ENCODE measurements around the gene CLCN1.
A peak's percentile ranks its signal among the peaks of the same experiment; 100 is the strongest.
"Not testable (repeated sequence)": the region's sequence is repeated elsewhere in the genome, so short reads cannot be mapped to it uniquely, and the experiment has no call there.

Gene CLCN1

DNA sequence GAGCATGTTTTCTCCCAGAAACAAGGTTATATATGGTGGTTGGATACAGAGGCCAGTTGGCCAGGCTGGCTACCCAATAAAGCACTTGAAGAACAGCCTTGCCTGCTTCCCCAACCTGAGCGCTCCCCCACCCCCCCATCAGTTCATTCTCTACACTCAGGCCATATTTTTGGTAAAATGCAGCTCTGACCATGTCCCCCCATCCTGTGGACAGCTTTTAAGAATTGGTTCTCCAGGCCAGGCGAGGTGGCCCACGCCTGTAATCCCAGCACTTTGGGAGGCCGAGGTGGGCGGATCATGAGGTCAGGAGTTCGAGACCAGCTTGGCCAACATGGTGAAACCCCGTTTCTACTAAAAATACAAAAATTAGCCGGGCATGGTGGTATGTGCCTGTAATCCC lies 76.5 kb downstream of the CLCN1 start:
- not testable (repeated sequence) for H3K27me3 ChIP-seq (ENCODE audit: insufficient read depth, low read length); H3K79me2 ChIP-seq (ENCODE audit: control insufficient read depth, insufficient read depth, low read length, unreplicated experiment); H3K4me3 ChIP-seq (ENCODE audit: low read depth, low read length); H2AFZ ChIP-seq (ENCODE audit: low read length, unreplicated experiment)
- H3K4me1 ChIP-seq (ENCODE audit: control insufficient read depth, insufficient read depth, low read length, unreplicated experiment), result peaks cover 48% of the 10 kb centered on the region
- peaks cover 16% of the 10 kb centered on the region; the same call in 1 of the 2 replicates for H3K36me3 ChIP-seq (ENCODE audit: insufficient read depth, low read length)
- peak overlapping the region; percentile 84 for H3K27ac ChIP-seq (ENCODE audit: low read depth, low read length)

DNA sequence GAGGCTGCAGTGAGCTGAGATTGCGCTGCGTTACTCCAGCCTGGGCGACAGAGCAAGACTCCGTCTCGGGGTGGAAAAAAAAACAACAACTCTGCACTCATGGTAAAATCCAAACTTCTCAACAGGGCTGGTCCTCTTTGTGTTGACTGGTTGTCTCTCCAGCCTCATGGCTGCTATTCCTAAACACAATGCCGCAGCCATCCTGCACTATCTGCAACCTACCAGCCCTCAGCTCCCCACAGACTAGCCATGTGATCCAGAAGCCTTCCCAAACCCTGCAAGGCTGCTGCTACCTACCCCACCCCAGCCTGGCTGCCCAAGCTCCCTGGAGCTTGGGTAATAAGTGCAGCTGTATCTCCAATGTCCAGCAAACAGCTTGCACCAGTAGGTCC lies 77.0 kb downstream of the CLCN1 start:
- Histone ChIP-seq H3K36me3 (ENCODE audit: insufficient read depth, low read length) (peaks cover 16% of the 10 kb centered on the region; the same call in 1 of the 2 replicates), H3K4me1 (ENCODE audit: control insufficient read depth, insufficient read depth, low read length, unreplicated experiment) (peaks cover 48% of the 10 kb centered on the region), H3K4me3 (ENCODE audit: low read depth, low read length) (no peak overlapping the region), H2AFZ (ENCODE audit: low read length, unreplicated experiment) (no peak overlapping the region), H3K79me2 (ENCODE audit: control insufficient read depth, insufficient read depth, low read length, unreplicated experiment) (peaks cover 2% of the 10 kb centered on the region), H3K27ac (ENCODE audit: low read depth, low read length) (no peak overlapping the region), H3K27me3 (ENCODE audit: insufficient read depth, low read length) (no peaks in the 10 kb centered on the region)

DNA sequence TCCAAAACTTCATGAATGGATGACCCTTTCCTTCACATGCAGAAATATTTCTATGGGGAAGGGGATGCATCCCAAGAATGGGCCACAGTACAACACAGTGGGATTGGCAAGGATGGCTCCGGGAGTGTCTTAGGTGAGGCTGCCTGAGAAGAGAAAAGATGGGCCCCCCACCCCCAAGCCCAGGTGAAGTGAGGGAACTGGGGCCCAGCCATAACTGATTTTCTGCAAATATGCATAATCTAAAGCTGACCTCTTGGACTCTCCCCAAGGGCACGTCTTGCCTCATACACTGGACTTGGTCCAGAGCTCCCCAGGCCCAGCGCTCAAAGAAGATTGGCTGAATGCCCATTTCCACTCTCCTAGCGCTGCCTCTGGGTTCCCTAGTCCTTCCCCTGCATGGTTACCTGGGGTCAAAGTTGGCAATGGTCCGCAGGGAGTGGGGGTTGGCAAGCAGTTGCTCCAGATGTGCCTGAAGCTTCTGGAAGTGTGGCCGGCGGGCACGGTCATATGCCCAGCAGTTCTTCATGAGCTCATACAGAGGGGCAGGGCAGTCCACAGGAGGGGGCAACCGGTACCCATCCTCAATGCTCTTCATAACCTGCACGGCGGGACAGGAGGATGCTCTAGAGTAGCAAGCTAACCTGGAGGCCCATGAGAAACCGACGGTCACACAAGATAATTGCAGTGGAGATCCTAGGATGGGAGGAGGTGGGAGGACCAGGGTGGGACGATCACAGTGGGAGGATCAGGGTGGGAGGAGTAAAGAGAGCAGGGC lies 77.5 kb downstream of the CLCN1 start:
- no peak overlapping the region for H3K27ac ChIP-seq (ENCODE audit: low read depth, low read length)
- no peak overlapping the region for H3K4me3 ChIP-seq (ENCODE audit: low read depth, low read length)
- no peak overlapping the region for H2AFZ ChIP-seq (ENCODE audit: low read length, unreplicated experiment)
- no peaks in the 10 kb centered on the region for H3K27me3 ChIP-seq (ENCODE audit: insufficient read depth, low read length)
- peaks cover 16% of the 10 kb centered on the region; the same call in 1 of the 2 replicates for H3K36me3 ChIP-seq (ENCODE audit: insufficient read depth, low read length)
- peaks cover 48% of the 10 kb centered on the region for H3K4me1 ChIP-seq (ENCODE audit: control insufficient read depth, insufficient read depth, low read length, unreplicated experiment)
- H3K79me2 ChIP-seq (ENCODE audit: control insufficient read depth, insufficient read depth, low read length, unreplicated experiment), result no peaks in the 10 kb centered on the region

DNA sequence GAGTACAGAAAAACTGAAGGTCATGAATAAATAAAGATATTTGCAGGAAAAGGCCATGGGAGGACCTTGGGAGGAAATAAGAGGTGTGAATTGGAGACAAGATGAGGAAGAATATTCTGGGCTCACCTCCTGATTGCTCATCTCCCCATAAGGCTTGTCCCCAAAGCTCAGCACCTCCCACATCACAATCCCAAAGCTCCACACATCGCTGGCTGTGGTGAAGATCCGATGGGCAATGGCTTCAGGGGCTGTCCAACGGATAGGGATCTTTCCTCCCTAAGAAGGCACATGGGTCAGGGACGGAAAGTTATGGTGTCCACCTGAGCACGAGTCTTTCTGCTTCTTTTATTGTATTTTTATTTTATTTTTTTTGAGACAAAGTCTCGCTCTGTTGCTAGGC lies 78.2 kb downstream of the CLCN1 start:
- H3K79me2 ChIP-seq (ENCODE audit: control insufficient read depth, insufficient read depth, low read length, unreplicated experiment), result no peaks in the 10 kb centered on the region
- H2AFZ ChIP-seq (ENCODE audit: low read length, unreplicated experiment), result no peak overlapping the region
- no peak overlapping the region for H3K27ac ChIP-seq (ENCODE audit: low read depth, low read length)
- H3K4me1 ChIP-seq (ENCODE audit: control insufficient read depth, insufficient read depth, low read length, unreplicated experiment), result peaks cover 45% of the 10 kb centered on the region
- H3K4me3 ChIP-seq (ENCODE audit: low read depth, low read length), result no peak overlapping the region
- H3K27me3 ChIP-seq (ENCODE audit: insufficient read depth, low read length), result no peaks in the 10 kb centered on the region
- H3K36me3 ChIP-seq (ENCODE audit: insufficient read depth, low read length), result peaks cover 13% of the 10 kb centered on the region; the same call in 1 of the 2 replicates

DNA sequence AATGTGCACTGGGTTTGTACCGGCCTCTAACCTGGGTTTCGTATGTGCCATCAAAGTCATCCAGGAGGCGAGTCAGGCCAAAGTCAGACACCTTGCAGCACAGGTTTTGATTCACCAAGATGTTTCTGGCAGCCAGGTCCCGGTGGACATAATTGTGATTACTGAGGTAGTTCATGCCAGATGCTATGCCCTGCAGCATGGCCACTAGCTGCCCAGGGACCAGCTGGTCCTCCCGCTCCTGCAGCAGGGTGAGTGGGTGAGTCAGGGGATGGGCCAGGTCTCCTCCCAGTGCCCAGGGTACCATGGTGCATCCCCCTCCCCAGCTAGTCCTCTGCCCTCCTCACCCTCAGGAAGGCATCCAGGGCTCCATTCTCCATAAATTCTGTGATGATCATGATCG lies 78.9 kb downstream of the CLCN1 start:
- no peaks in the 10 kb centered on the region for H3K27me3 ChIP-seq (ENCODE audit: insufficient read depth, low read length)
- H3K36me3 ChIP-seq (ENCODE audit: insufficient read depth, low read length), result peaks cover 9% of the 10 kb centered on the region; the same call in 1 of the 2 replicates
- H3K27ac ChIP-seq (ENCODE audit: low read depth, low read length), result no peak overlapping the region
- H2AFZ ChIP-seq (ENCODE audit: low read length, unreplicated experiment), result no peak overlapping the region
- H3K79me2 ChIP-seq (ENCODE audit: control insufficient read depth, insufficient read depth, low read length, unreplicated experiment), result no peaks in the 10 kb centered on the region
- H3K4me1 ChIP-seq (ENCODE audit: control insufficient read depth, insufficient read depth, low read length, unreplicated experiment), result peaks cover 38% of the 10 kb centered on the region
- H3K4me3 ChIP-seq (ENCODE audit: low read depth, low read length), result no peak overlapping the region

DNA sequence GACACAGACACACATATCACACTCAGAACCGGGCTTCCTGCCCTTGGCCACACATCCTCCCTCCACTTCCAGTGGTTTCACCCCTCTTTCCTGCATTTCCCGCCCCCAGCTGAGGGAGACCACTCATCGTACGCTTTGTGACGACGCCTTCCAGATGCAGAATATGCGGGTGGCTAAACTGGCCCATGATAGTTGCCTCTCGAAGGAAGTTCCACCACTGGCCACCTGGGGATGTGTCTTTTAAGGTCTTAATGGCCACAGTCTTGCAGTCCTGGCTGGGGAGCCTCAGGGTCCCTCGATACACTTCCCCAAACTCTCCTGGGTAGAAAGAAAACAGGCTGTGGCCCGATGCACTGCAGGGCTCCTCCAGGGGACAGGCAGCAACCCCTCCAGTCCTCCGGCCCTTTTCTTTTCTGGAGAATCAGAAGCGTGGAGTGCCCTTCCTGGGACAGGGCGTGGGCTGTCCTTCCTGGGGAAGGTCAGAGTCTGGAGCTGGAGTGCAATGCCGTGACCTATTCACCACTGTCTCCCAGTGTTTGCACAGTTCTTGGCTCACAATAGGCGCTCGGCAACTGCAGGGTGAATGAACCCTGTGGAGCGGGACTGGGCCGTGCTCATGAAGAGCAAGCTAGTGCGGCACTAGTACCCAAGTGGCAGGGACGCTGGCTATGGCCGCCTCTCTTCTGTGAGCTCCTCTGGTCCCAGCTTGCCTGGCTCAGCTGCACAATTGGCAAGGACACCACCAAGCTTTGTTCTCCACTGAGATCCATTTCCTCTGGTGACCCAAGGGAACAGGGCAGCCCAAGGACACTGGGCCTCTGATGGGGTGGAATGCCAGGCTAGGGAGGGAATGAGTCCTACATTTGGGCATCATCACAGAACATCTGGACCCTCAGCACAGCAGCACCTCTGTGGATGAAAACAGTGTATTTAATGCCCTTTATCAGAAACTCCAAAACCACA lies 79.6 kb downstream of the CLCN1 start:
- peaks cover 8% of the 10 kb centered on the region; the same call in 1 of the 2 replicates for H3K36me3 ChIP-seq (ENCODE audit: insufficient read depth, low read length)
- no peak overlapping the region for H3K4me3 ChIP-seq (ENCODE audit: low read depth, low read length)
- no peaks in the 10 kb centered on the region for H3K27me3 ChIP-seq (ENCODE audit: insufficient read depth, low read length)
- no peaks in the 10 kb centered on the region for H3K79me2 ChIP-seq (ENCODE audit: control insufficient read depth, insufficient read depth, low read length, unreplicated experiment)
- peaks cover 31% of the 10 kb centered on the region for H3K4me1 ChIP-seq (ENCODE audit: control insufficient read depth, insufficient read depth, low read length, unreplicated experiment)
- H2AFZ ChIP-seq (ENCODE audit: low read length, unreplicated experiment), result no peak overlapping the region
- H3K27ac ChIP-seq (ENCODE audit: low read depth, low read length), result no peak overlapping the region

DNA sequence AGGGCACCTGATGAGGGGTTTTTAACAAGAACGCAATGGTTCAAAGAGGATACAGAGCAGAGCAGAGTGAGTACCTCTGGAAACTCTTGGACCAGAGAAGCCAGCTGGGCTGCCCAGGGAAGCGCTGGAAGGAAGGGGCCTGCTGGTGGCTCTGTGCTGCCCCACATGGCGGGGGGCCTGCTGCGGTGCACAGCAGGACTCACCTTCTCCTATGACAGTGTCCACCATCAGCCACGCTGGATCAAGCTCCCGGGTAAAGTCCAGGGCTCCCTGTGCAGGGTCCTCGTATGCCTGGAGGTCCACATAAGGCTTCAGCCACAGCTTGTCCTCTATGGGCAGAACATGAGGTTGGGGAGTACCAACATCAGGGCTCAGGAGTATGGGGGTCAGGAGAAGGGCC lies 80.3 kb downstream of the CLCN1 start:
- H3K79me2 ChIP-seq (ENCODE audit: control insufficient read depth, insufficient read depth, low read length, unreplicated experiment), result no peaks in the 10 kb centered on the region
- no peak overlapping the region for H2AFZ ChIP-seq (ENCODE audit: low read length, unreplicated experiment)
- H3K4me1 ChIP-seq (ENCODE audit: control insufficient read depth, insufficient read depth, low read length, unreplicated experiment), result peaks cover 24% of the 10 kb centered on the region
- H3K27ac ChIP-seq (ENCODE audit: low read depth, low read length), result no peak overlapping the region
- no peaks in the 10 kb centered on the region for H3K27me3 ChIP-seq (ENCODE audit: insufficient read depth, low read length)
- H3K4me3 ChIP-seq (ENCODE audit: low read depth, low read length), result no peak overlapping the region
- H3K36me3 ChIP-seq (ENCODE audit: insufficient read depth, low read length), result peaks cover 3% of the 10 kb centered on the region; the same call in 1 of the 2 replicates

DNA sequence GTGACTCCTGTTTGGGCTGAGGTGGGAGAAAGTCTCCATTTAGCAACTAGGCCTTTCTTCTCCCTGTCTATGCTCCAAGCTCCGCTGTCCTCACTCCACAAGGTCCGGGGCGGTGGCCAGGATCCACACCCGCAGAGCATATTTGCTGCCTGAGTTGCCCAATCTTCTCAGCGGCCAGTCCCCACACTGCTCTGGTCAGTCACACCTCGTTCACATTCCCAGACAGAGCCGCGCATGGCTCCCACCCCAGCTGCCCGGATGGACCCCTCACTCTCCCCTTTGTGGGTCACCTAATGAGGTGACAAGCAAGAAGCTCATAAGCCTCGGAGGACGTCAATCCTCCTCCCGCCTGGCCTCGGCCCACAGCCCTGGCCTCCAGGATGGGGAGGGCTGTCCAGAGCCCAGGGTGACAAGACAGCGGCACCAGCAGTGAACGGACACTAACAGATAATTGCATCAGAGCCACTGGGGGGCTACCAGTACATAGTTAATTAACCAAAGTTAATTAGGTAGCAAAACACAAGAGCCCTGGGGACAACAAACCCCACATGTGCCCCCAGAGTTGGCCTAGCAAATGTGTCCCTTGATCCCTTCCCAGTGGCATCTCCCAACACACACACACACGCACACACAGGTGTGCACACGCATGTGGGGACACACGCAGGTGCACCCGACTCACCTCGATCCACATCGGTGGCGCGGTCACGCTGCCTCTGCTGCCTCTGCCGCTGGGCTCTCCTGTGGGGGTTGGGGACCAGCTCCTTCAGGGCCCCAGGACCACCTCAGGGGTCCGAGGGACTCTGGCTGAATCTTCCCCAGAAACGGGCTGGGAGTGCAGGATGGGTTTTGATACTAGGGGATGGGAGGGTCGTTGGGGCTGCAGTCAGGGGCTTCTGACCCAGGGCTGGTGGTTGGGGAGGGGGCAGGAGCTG lies 81.0 kb downstream of the CLCN1 start:
- Histone ChIP-seq H3K79me2 (ENCODE audit: control insufficient read depth, insufficient read depth, low read length, unreplicated experiment) (no peaks in the 10 kb centered on the region), H2AFZ (ENCODE audit: low read length, unreplicated experiment) (no peak overlapping the region), H3K36me3 (ENCODE audit: insufficient read depth, low read length) (peaks cover 3% of the 10 kb centered on the region; the same call in 1 of the 2 replicates), H3K27me3 (ENCODE audit: insufficient read depth, low read length) (no peaks in the 10 kb centered on the region), H3K4me3 (ENCODE audit: low read depth, low read length) (no peak overlapping the region), H3K4me1 (ENCODE audit: control insufficient read depth, insufficient read depth, low read length, unreplicated experiment) (peaks cover 17% of the 10 kb centered on the region), H3K27ac (ENCODE audit: low read depth, low read length) (no peak overlapping the region)

DNA sequence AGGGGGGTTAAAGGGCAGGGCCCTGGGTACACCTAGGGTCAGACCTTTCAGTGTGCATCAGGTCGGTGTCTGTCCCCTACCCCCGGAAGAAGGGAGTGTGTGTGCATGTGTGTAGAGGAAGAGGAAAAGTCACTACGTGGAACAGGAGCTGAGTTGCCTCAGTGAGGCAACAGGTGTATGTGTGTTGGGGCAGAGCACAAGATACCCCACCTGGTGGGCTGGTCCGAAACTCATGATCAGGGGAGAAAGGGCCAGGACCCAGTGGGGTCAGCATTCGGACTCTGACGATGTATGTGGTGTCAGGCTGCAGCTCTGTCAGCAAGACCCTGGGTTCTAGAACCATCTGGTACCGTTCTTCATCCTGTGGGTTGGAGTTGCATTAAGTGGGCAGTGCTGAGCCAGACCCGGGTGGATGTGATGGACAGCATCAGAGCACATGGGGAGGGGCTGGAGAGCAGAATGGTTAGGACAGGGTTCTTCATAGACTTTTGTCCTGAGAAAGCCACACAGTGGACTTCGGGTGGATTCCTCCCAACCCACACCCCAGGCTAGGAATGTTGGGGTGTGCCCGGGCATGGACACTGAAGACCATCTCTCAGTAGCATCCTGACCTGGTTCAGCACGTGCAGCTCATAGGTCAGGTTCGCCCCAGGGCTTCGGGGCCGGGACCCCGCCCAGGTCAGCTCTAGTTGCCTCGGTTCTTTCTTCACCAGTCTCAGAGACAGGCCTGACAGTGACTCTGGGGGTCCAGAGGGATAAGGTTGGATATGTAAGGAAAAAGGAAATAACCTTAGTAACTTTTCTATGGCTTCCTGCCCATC lies 82.0 kb downstream of the CLCN1 start:
- Histone ChIP-seq H3K27ac (ENCODE audit: low read depth, low read length) (no peak overlapping the region), H3K27me3 (ENCODE audit: insufficient read depth, low read length) (no peaks in the 10 kb centered on the region), H3K36me3 (ENCODE audit: insufficient read depth, low read length) (peaks cover 1% of the 10 kb centered on the region; the same call in 1 of the 2 replicates)

More for the DNA sequence above, 82.0 kb downstream of the CLCN1 start:
- no peaks in the 10 kb centered on the region for H3K79me2 ChIP-seq (ENCODE audit: control insufficient read depth, insufficient read depth, low read length, unreplicated experiment)
- H3K4me3 ChIP-seq (ENCODE audit: low read depth, low read length), result no peak overlapping the region
- no peak overlapping the region for H2AFZ ChIP-seq (ENCODE audit: low read length, unreplicated experiment)
- H3K4me1 ChIP-seq (ENCODE audit: control insufficient read depth, insufficient read depth, low read length, unreplicated experiment), result peaks cover 7% of the 10 kb centered on the region
